Inferior parietal cortex (tissue), 1 donor: ENCODE data around the gene DKK1.
"Not testable (repeated sequence)": the region's sequence is repeated elsewhere in the genome, so short reads cannot be mapped to it uniquely, and the experiment has no call there.

Source experiments
- DNase-seq: peaks from one replicate; pipeline ENCODE4 v3.0.0-alpha.2; 2016; ENCODE audit errors: extremely low spot score

DKK1 gene

GRCh38 chr10:52318136-52318701 lies 4.1 kb downstream of the DKK1 start:
- no peak for DNase-seq

- DNase-seq = no peak
Observed at GRCh38 chr10:52318822-52319464, 4.9 kb downstream of the DKK1 start.

GRCh38 chr10:52319926-52320325 lies 5.8 kb downstream of the DKK1 start:
- no peak for DNase-seq

- DNase-seq = no peak
Observed at GRCh38 chr10:52322323-52322722, 8.2 kb downstream of the DKK1 start.

DNA sequence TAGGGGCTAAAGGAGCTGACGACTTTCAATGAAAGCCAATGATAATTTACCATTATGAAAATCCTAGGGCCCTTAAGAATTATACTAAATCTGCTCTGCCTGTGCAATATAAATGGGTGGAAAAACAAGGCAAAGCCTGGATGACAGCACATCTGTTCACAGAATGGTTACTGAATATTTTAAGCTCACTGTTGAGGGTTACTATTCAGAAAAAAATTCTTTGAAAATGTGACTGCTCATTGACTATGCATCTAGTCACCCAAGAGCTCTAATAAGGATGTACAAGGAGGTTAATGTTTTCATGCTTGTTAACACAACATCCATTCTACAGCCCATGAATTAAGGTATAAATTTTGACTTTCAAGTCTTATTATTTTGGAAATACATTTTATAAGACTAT lies 8.9 kb downstream of the DKK1 start:
- no peak for DNase-seq

- DNase-seq = no peak
Observed at GRCh38 chr10:52326382-52326781, 12.3 kb downstream of the DKK1 start.

GRCh38 chr10:52331638-52332364 lies 17.7 kb downstream of the DKK1 start:
- no peak for DNase-seq

DNA sequence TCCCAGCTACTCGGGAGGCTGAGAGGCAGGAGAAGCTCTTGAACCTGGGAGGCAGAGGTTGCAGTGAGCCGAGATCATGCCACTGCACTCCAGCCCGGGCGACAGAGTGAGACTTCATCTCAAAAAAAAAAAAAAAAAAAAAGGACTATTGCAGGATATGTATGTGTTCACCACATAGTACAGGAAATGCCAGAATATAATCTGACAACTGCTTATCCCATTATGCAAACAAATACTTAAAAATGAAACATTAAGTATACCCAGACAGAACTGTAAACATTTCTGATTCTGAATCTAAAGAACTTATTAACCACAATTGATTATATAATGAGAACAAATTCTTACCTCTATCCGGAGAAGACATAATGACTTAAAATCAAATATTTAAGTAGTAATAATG lies 18.7 kb downstream of the DKK1 start:
- DNase-seq = no peak

DNA sequence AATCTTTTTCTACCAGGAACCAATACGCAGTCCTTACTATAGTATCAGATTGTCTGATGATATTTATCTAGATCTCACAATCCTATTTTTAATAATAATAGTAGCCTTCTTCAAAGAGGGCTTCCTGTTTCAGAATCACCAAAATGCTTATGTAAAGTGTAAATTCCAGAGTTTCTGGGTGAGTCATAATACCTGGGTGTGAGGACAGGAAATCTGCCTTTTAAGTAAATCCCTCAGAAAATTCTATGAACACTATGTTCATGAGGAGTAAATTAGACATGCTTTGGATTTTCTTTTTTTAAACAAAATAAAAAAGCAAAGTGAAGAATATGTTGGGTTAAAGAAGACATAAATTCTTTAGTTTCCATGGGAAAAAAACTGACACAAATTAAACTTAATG lies 20.5 kb downstream of the DKK1 start:
- no peak for DNase-seq

GRCh38 chr10:52335665-52336064 lies 21.6 kb downstream of the DKK1 start:
- DNase-seq = no peak

- no peak for DNase-seq
Observed at GRCh38 chr10:52337225-52337624, 23.1 kb downstream of the DKK1 start.

GRCh38 chr10:52343439-52343838 lies 29.4 kb downstream of the DKK1 start:
- no peak for DNase-seq

DNA sequence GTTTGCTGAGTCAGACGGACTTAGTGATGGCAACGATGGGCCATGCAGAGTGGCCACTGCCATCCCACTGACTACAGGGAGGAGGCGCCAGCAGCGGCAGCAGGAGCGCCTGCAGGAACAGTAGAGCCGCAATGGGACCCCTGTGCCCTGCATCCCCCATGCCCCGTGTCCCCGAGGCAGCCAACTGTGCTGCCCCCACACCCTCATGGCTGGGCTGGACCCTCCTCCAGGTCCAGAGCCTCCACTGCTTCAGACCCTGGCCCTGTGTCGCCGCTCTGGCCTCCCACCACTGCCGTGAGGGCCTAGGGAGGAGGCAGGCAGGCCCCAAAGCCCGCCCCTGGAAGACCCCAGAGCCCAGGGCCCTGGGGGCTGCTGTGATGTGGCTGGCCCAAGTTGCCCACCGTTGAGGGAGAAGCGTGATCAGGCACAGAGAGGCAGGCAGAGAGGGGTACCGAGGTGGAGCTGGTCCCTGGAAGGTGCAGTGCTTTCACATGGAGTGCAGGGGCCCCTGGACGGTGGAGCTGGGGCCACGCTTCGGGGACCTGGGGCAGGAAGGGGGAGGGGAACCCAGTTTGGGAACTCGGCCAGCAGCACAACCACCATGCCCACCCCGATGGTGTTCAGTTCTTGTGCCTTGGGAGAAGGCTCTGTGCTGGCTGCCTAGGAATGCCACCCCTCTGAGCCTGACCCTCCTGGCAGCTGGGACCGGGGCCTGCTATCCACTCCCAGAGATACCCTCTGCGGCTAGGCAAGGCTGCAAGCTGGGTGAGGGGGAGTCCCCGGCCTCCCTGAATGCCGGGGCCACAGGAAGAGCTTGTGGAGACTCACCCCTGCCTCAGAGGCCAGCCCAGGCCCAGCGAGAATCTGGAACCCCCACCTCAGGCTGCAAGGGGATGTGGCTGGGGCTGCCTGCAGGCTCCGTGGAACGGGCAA lies 32.6 kb downstream of the DKK1 start:
- DNase-seq = no peak

- DNase-seq = no peak
Observed at GRCh38 chr10:52347327-52347667, 33.2 kb downstream of the DKK1 start.

DNA sequence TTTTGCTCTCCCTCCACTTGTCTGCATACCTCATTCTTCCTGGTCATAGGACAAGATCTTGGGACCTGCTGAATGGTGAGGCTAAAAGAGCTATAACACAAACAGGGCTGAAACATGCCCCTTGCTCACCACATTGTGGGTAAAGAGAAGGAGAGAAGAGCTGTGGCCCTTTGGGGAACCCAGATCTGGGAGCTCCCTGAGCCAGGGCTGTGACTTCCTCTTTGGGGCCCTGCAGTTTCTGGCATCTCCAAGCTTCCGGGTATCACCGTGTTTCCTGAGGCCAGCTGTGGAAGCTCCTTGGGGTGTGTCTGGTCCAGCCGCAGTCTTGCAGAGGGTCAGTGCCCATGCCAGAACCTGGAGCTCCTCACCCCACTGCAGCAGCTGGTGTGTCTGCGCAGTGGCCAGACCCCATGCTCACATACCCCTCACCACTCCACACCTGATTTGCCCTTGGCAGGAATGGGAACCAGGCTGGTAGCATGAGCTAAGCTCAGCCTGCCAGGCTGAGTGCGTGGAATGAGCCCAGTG lies 34.0 kb downstream of the DKK1 start:
- DNase-seq = no peak

DNA sequence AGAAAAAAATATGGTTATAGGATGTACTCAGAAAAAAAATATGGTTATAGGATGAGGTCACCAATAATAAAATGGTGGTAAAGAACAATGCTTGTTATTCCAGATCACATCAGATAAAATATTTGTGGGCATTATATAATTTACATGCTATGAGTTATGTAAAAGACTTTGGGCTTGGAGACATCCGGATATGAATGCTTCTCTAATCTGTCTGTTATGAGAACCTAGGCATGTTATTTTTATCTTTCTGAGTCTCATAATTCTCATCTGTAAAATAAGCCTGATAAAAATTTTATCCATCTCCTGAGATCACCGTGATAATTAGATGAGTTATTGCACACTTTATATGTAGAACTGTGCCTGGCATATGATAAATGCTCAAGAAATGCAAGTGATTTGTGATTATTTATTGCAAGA lies 37.8 kb downstream of the DKK1 start:
- DNase-seq = no peak

DNA sequence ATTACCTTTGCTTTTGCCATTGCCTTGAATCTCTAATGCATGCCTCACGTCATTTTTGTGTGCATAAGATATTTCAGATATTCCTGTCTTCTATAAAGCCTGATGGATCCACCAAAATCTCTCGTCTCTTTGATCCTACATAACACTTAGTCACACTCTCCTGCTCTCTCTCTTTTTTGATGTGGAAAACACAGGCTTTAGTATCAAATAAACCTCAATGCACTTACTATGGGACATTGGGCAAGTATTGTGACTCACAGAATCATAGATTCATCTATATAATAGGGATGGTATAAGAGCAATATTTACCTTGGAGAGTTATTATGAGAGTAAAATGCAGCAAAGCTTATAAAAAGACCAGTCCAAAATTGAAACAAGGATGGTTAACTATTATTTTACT lies 39.1 kb downstream of the DKK1 start:
- no peak for DNase-seq

DNA sequence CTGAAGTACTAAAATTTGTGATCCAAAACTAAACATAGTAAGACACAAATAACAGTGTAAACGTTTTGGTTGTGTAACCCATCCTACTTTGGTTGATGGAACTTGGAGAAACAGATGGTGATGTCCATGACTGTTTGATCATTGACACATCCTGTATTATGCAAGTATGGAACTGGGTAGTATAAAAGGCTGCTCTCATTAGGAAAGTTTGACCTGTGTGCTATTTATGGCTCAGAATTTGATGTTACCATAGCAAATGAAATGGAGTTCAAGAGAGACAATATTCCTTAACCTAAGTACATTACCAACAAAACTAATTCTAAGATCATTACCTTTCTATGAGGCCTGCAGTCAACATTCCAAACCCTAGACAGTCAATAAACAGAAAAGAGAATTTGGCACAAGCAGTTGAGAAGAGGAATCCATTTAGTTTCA lies 39.9 kb downstream of the DKK1 start:
- DNase-seq = no peak

- DNase-seq = no peak
Observed at GRCh38 chr10:52357971-52358370, 43.9 kb downstream of the DKK1 start.

DNA sequence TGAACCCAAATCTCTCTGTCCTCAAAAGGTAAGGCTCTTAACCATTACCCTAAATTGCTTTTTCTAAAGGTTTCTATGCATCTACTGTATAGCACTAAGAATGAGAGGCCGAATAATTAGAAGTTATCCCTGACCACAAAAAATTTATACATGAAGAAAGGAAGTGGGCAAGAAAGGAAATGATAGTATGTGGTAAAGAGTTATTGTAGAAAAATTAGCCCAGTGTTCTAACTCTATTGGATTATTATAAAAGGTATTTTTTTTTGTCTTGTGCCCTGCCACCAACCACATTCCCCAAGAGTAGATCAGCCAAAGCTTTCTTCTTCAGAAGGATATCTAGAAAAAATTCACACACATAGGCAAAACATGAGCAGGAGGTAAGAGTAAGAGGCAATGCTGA lies 45.4 kb downstream of the DKK1 start:
- DNase-seq = no peak

GRCh38 chr10:52365547-52366432 lies 51.7 kb downstream of the DKK1 start:
- DNase-seq = not testable (repeated sequence)
